ENCODE data around the gene TRIM56. TPM values are rescaled to one million over a fixed set of nuclear protein-coding genes. Genes with fewer than 3 reads are reported as not detected.

Gene TRIM56
- total RNA-seq, 1 experiment from 2014 or later, result 29.6 TPM

GRCh38 chr7:101077303-101078086 is 7.8 kb upstream of the TRIM56 start:
- Mint-ChIP-seq H3K9me3 (ENCODE audit: unreplicated experiment) (no peaks in the 10 kb centered on the region), H3K36me3 (ENCODE audit: insufficient read depth, unreplicated experiment) (no peaks in the 10 kb centered on the region), H3K4me3 (ENCODE audit: unreplicated experiment) (no peak overlapping the region), H3K27ac (ENCODE audit: low read depth, unreplicated experiment) (no peak overlapping the region), H3K4me1 (ENCODE audit: insufficient read depth, unreplicated experiment) (peaks cover 5% of the 10 kb centered on the region), H3K27me3 (ENCODE audit: insufficient read depth, unreplicated experiment) (no peaks in the 10 kb centered on the region)
- BruUV-seq (replicated peaks), result no TSS peak
- intact Hi-C loops (cut with micrococcal nuclease), result loop anchor here (1.0 kb wide), 1 partner anchor 180 kb away; no protein-coding TSS in a partner anchor
- TF ChIP-seq CTCF (IDR thresholded peaks at IDR 0.05; ENCODE audit: unreplicated experiment), result peak; percentile 81
- CTCF ChIA-PET, result interaction anchor here (0.6 to 2.7 kb wide), 22 partner anchors 9 to 1987 kb away, joined by 3 to 17 read pairs (median 4); no protein-coding TSS in a partner anchor
- POLR2A ChIA-PET, result interaction anchor here (0.5 to 1.4 kb wide), 3 partner anchors 21 to 124 kb away, joined by 3 to 8 read pairs (median 6); no protein-coding TSS in a partner anchor
- peak; percentile 81 for DNase-seq (ENCODE audit: unreplicated experiment)

GRCh38 chr7:101081432-101081831 is 3.8 kb upstream of the TRIM56 start:
- intact Hi-C loops (cut with micrococcal nuclease), result no loop called here

GRCh38 chr7:101084865-101085161 is 468 bp upstream of the TRIM56 start:
- H3K27ac Mint-ChIP-seq (ENCODE audit: low read depth, unreplicated experiment), result peak overlapping the region; percentile 98
- H3K4me1 Mint-ChIP-seq (ENCODE audit: insufficient read depth, unreplicated experiment), result peaks cover 13% of the 10 kb centered on the region
- POLR2A ChIA-PET, result interaction anchor here (0.8 to 2.5 kb wide), 28 partner anchors 9 to 499 kb away, joined by 3 to 23 read pairs (median 5); partner anchors contain the start of genes FIS1, POP7, SERPINE1 and SRRT
- H3K9me3 Mint-ChIP-seq (ENCODE audit: unreplicated experiment), result no peaks in the 10 kb centered on the region
- H3K27me3 Mint-ChIP-seq (ENCODE audit: insufficient read depth, unreplicated experiment), result no peaks in the 10 kb centered on the region
- intact Hi-C loops (cut with micrococcal nuclease), result no loop called here
- no peak for DNase-seq (ENCODE audit: unreplicated experiment)
- peak overlapping the region; percentile 94 for H3K4me3 Mint-ChIP-seq (ENCODE audit: unreplicated experiment)
- TF ChIP-seq CTCF (IDR thresholded peaks at IDR 0.05; ENCODE audit: unreplicated experiment), result no peak
- H3K36me3 Mint-ChIP-seq (ENCODE audit: insufficient read depth, unreplicated experiment), result peaks cover 23% of the 10 kb centered on the region
- CTCF ChIA-PET, result interaction anchor here (0.5 to 1.3 kb wide), 12 partner anchors 9 to 980 kb away, joined by 3 to 10 read pairs (median 3); no protein-coding TSS in a partner anchor
- BruUV-seq (replicated peaks), result no TSS peak

More at GRCh38 chr7:101081432-101081831, 3.8 kb upstream of the TRIM56 start:
- no peaks in the 10 kb centered on the region for H3K36me3 Mint-ChIP-seq (ENCODE audit: insufficient read depth, unreplicated experiment)
- no peaks in the 10 kb centered on the region for H3K27me3 Mint-ChIP-seq (ENCODE audit: insufficient read depth, unreplicated experiment)
- peaks cover 13% of the 10 kb centered on the region for H3K4me1 Mint-ChIP-seq (ENCODE audit: insufficient read depth, unreplicated experiment)
- H3K27ac Mint-ChIP-seq (ENCODE audit: low read depth, unreplicated experiment), result no peak overlapping the region
- BruUV-seq (replicated peaks), result no TSS peak
- TF ChIP-seq CTCF (IDR thresholded peaks at IDR 0.05; ENCODE audit: unreplicated experiment), result no peak
- POLR2A ChIA-PET, result interaction anchor here (1.3 kb wide), 1 partner anchor 12 kb away, joined by 3 read pairs; no protein-coding TSS in a partner anchor
- CTCF ChIA-PET, result interaction anchor here (0.6 to 2.6 kb wide), 6 partner anchors 22 to 618 kb away, joined by 3 to 9 read pairs (median 4); partner anchors contain the start of gene UFSP1
- no peaks in the 10 kb centered on the region for H3K9me3 Mint-ChIP-seq (ENCODE audit: unreplicated experiment)
- DNase-seq (ENCODE audit: unreplicated experiment), result no peak
- no peak overlapping the region for H3K4me3 Mint-ChIP-seq (ENCODE audit: unreplicated experiment)

- Mint-ChIP-seq H3K4me3 (ENCODE audit: unreplicated experiment) (peak overlapping the region; percentile 94), H3K27ac (ENCODE audit: low read depth, unreplicated experiment) (peak overlapping the region; percentile 98), H3K9me3 (ENCODE audit: unreplicated experiment) (no peaks in the 10 kb centered on the region), H3K27me3 (ENCODE audit: insufficient read depth, unreplicated experiment) (no peaks in the 10 kb centered on the region), H3K4me1 (ENCODE audit: insufficient read depth, unreplicated experiment) (peaks cover 19% of the 10 kb centered on the region), H3K36me3 (ENCODE audit: insufficient read depth, unreplicated experiment) (peaks cover 34% of the 10 kb centered on the region)
- no peak for DNase-seq (ENCODE audit: unreplicated experiment)
- CTCF ChIA-PET, result interaction anchor here (0.5 to 1.2 kb wide), 6 partner anchors 10 to 71 kb away, joined by 3 to 4 read pairs (median 3); no protein-coding TSS in a partner anchor
- POLR2A ChIA-PET, result interaction anchor here (0.5 to 0.9 kb wide), 2 partner anchors 130 to 215 kb away, joined by 3 read pairs; partner anchors contain the start of gene PLOD3
- TF ChIP-seq CTCF (IDR thresholded peaks at IDR 0.05; ENCODE audit: unreplicated experiment), result no peak
- intact Hi-C loops (cut with micrococcal nuclease), result no loop called here
- BruUV-seq (replicated peaks), result no TSS peak
Observed at GRCh38 chr7:101087334-101088068, 2.2 kb downstream of the TRIM56 start.

All from MCF 10A (cell line).